Lung (tissue), 12 donors: ENCODE results near the gene XIRP2. TPM values are rescaled to one million over a fixed set of nuclear protein-coding genes. Genes with fewer than 3 reads are reported as not detected.

Experiments
- ATAC-seq: fragments of 200-7000 bp; cut with Tn5 transposase; one replicate; pipeline ENCODE4 v1.9.1; 2020; ENCODE audit warnings: moderate number of reproducible peaks; ENCODE audit not compliant: insufficient read depth, low FRiP score
- DNase-seq, 3 donors: peaks; one replicate each; pipeline ENCODE4 v3.0.0-alpha.2; 2013 to 2017
- H3K27ac ChIP-seq, 2 donors: one replicate each; pipeline ENCODE4 v1.5.1; 2013; ENCODE audit warnings: mild to moderate bottlenecking in 2 of 2, moderate library complexity in 2 of 2, control low read depth in 1 of 2, inconsistent platforms in 1 of 2, low read depth in 1 of 2, low read length in 1 of 2
- H3K27me3 ChIP-seq, 3 donors: one replicate each; pipeline ENCODE4 v1.5.1; 2013; ENCODE audit warnings: low read length in 2 of 3; ENCODE audit not compliant: control insufficient read depth in 3 of 3, insufficient read depth in 3 of 3
- H3K36me3 ChIP-seq, 4 donors: one replicate each; pipeline ENCODE4 v1.5.1; 2013; ENCODE audit warnings: low read length in 4 of 4, mild to moderate bottlenecking in 1 of 4, moderate library complexity in 1 of 4; ENCODE audit not compliant: control insufficient read depth in 4 of 4, insufficient read depth in 4 of 4
- H3K4me1 ChIP-seq, 5 donors: one replicate each; pipeline ENCODE4 v1.5.1; 2013; ENCODE audit warnings: low read length in 5 of 5, mild to moderate bottlenecking in 2 of 5, moderate library complexity in 1 of 5; ENCODE audit not compliant: control insufficient read depth in 5 of 5, insufficient read depth in 5 of 5
- H3K4me3 ChIP-seq: one replicate; pipeline ENCODE4 v1.5.1; 2013; ENCODE audit warnings: mild to moderate bottlenecking, control low read depth, moderate library complexity
- H3K9ac ChIP-seq, 2 donors: one replicate each; pipeline ENCODE4 v1.5.1; 2013; ENCODE audit warnings: low read length in 2 of 2, control low read depth in 1 of 2; ENCODE audit not compliant: insufficient read depth in 1 of 2
- H3K9me3 ChIP-seq, 4 donors: one replicate each; pipeline ENCODE4 v1.5.1; 2013; ENCODE audit warnings: low read length in 3 of 4, mild to moderate bottlenecking in 1 of 4, moderate library complexity in 1 of 4; ENCODE audit not compliant: control insufficient read depth in 4 of 4, insufficient read depth in 3 of 4
- CTCF ChIP-seq: IDR thresholded peaks from 2 replicates; pipeline ENCODE4 v1.5.1; 2012; ENCODE audit warnings: mild to moderate bottlenecking; ENCODE audit errors: control extremely low read depth, extremely low read depth
- WGBS, 2 donors: extraction: QIAGEN DNeasy Blood & Tissue Kit; methylation state at CpG; one replicate each; pipeline ENCODE4 v1.1.7; 2013; 5-methylcytosine and 5-hydroxymethylcytosine counted together
- polyA plus RNA-seq, 2 donors: library from polyadenylated mRNA; stranded (reverse); fragments of 200-250 nt; gene quantifications; one replicate each; pipeline ENCODE4 v1.2.1, GENCODE V29; 2013
- total RNA-seq, 2 donors: library from RNA; depleted of rRNA in 1 of 2; stranded (reverse); fragments of >200 nt in 1 of 2; gene quantifications; one replicate each; pipeline ENCODE4 v1.2.1, GENCODE V29; 2014 to 2021
- donor health status: control.
- donor health status: control.
- donor health status: Bipolar disorder and iron deficiency.
- donor health status: healthy.
- donor health status: DM: yes; HTN: yes; CAD: no.

The XIRP2 gene
- total and polyA plus RNA-seq, 4 donors: 0.11 to 0.46 (median 0.14) TPM; not detected in 1

DNA sequence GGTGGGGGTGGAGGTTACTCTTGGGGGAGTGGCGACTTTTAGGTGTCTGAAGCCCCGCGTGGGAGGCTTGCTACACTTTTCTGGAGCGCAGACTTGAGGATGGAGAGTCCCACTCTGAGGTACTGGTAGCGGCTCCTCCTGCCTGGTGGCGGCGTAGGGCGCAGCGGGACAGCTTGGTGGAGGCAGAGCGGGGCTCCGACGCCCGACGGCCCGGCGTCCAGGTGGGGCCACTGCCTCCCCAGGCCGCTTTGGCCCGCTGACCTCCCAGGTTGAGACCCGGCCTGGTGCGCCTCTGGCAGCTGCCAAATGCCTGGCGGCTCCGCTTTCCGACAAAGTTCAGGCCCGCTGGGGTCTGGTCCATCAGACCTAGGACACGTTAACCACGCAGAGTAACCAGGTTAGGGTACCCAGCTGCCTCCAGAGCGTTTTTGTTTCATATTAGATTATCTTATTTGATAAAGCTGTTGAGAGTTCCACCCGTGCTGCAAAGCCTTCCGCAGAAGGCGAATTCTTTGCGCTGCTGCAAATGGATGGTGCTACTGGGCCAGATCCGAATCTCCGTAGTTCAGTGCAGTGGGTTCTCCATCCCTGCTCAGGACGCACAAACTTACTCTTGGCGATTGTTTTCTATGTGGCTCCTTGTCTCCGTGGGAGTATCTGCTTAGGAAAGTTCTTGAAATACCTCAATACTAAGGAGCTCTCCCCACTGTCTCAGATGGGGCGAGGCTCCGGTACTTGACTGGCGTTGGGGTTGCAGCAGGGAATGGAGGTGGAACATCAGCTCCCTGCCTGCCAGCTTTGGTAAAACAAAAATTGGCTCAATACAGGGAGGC is 405.9 kb downstream of the XIRP2 start:
- Histone ChIP-seq H3K4me3 (no peak overlapping the region), H3K4me1 (peaks cover 0 to 13% (median 6%) of the 10 kb centered on the region in 5 donors), H3K36me3 (no peaks in the 10 kb centered on the region), H3K9ac (no peak overlapping the region), H3K9me3 (no peaks in the 10 kb centered on the region), H3K27ac (no peak overlapping the region), H3K27me3 (peaks cover 0 to 32% (median 9%) of the 10 kb centered on the region in 3 donors)
- WGBS, 2 donors: 3 to 4% methylated on average over 39 of the region's 39 CpGs
- TF ChIP-seq CTCF: no peak
- ATAC-seq: no peak
- DNase-seq: peak; percentile 23 to 52 (median 36)

DNA sequence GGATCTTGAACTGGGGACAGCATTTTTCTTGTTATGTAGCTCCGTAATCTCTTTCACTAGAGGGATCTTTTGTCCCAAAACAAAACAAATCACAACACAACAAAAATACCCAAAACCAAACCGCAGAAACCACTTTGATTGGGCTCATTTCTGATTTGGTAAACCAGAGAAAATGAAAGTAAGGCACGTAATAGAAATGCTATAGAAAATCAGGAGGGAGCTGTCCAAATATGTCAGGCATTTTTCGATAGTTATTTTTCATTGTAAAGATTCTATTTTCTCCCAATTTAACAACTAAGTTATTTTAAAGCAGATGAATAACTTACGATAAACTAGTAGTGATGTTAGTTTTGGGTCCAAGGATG is 406.5 kb downstream of the XIRP2 start:
- DNase-seq: peak in 1 of 3 donors; percentile 69
- peaks cover 0 to 31% (median 9%) of the 10 kb centered on the region in 3 donors for H3K27me3 ChIP-seq
- 15 to 16% methylated on average over 5 of the region's 5 CpGs for WGBS, 2 donors
- no peak for ATAC-seq
- no peaks in the 10 kb centered on the region for H3K36me3 ChIP-seq
- no peak overlapping the region for H3K9ac ChIP-seq
- no peak for TF ChIP-seq CTCF
- H3K4me1 ChIP-seq: peaks cover 0 to 13% (median 6%) of the 10 kb centered on the region in 5 donors
- H3K9me3 ChIP-seq: no peaks in the 10 kb centered on the region
- no peak overlapping the region for H3K4me3 ChIP-seq
- no peak overlapping the region for H3K27ac ChIP-seq

- no peak overlapping the region for H3K9ac ChIP-seq
- ATAC-seq (no peak), DNase-seq (no peak)
- no peaks in the 10 kb centered on the region for H3K9me3 ChIP-seq
- TF ChIP-seq CTCF: no peak
- H3K36me3 ChIP-seq: no peaks in the 10 kb centered on the region
- WGBS, 2 donors: 94 to 100% methylated on average over 1 of the region's 1 CpG
- H3K27ac ChIP-seq: no peak overlapping the region
- peaks cover 0 to 13% (median 6%) of the 10 kb centered on the region in 5 donors for H3K4me1 ChIP-seq
- H3K4me3 ChIP-seq: no peak overlapping the region
- peaks cover 0 to 22% (median 9%) of the 10 kb centered on the region in 3 donors for H3K27me3 ChIP-seq
Observed at GRCh38 chr2:167297292-167297691, 409.0 kb downstream of the XIRP2 start.
